HT-29 (cell line): ENCODE measurements around the gene ESYT2. TPM values are rescaled to one million over a fixed set of nuclear protein-coding genes. Genes with fewer than 3 reads are reported as not detected.

Experiments used
- DNase-seq: peaks from one replicate; pipeline ENCODE4 v3.0.0-alpha.2; 2015; ENCODE audit warnings: low spot score
- total RNA-seq: library from RNA; depleted of rRNA; stranded (reverse); fragments of >200 nt; shearing (Covaris generic); gene quantifications from 2 replicates; pipeline ENCODE4 v1.2.3, GENCODE V29; 2014

Gene ESYT2
- total RNA-seq, 1 experiment from 2014 or later = 76.4 TPM

- no peak for DNase-seq
Observed at GRCh38 chr7:158774952-158775351, 54.4 kb downstream of the ESYT2 start.

DNA sequence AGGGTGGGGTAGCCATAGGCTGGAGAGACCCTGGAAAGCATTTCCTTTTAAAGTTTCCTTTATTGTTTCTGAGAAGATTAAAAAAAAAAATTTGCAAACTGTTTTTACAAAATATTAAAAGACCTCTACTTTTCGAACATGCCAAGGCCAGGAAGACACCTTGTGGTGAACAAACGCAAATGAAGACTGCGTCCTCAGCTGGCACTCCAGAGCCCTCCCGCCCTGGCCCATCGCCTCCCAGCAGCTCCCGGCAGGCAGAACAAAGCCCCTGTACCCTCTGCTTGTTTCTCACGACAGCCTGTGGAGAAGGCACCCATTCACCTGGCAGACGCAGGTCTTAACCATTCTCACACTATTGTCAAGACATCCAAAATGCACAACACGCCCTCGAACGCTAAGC, 56.4 kb downstream of the ESYT2 start:
- DNase-seq = no peak

DNA sequence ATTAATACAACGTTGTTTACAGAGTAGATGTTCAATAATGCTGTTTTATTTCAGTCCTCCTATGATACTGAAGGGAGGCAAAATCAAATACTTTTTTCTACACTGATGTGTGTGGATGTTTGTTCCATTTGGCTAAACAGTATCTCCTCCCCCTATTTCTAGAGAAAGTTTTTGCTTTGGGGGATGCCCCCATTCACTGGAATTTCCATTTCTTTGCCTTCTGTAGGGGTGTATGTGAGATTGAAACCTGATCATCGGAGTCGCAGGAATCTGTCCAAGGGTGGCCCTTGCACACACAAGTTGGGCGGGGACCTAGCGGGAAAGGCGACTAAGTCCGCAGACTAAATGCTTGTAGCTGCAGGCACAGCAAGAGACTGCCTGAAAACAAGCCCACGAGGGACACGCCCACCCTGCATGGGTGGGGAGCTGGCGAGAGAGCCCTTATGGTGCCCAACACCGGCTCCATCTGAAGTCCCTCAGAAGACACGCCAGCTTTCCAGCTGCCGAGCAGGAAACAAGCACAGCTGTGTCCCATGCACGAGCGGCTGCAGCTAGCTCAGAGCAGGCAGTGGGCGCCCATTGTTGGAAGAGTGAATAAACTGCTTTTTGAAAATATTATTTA, 58.0 kb downstream of the ESYT2 start:
- no peak for DNase-seq

- no peak for DNase-seq
Observed at GRCh38 chr7:158767707-158768106, 61.6 kb downstream of the ESYT2 start.

DNA sequence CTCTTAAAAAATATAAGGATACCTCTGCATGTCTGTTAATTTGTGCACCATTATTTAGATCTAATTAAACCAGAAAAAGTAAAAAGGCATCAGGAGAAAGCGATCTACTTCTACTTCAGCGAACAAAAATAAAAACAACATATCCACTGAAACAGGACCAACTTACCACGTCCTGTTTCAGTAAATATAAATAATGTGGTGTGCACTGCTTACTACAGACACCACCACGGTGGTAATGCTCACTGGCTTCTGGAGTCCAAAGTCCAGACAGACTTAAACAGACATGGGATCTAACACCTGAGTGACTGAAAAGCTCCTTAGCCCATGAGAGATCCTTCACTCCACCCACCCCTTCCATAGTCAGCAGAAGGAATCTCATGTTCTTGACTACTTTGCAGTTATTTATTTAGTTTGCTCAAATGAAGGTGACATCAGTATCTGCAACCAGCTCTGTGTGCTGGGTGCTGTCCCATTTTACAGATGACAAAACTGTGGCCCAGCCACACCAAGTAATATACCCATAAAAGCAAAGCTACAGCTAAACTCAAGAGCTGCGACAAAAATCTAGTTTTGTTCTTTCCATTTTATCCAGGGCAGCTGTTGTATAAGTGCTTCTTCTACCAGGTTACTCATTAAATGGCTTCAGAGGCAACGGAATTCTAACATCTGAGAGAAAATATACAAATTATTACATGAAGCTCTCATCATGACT, 62.6 kb downstream of the ESYT2 start:
- DNase-seq = no peak

DNA sequence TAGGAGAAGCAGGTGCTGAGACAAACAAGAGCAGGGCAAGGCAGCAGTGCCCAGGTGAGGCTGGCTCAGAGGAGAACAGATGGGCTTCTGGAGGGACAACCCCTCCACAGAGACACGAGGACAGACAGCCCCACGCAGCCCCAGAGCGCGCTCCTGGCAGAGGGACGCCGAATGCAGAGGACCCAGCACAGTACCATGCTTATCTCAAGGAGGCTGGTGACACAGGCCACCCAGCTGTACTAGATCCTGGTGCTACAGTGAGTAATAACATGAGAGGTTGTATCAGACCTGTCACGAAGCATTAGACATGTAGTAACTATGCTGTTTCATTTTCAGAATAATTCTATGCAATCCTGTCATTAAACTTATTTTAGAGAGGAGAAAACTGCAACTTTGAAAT, 64.3 kb downstream of the ESYT2 start:
- no peak for DNase-seq

DNA sequence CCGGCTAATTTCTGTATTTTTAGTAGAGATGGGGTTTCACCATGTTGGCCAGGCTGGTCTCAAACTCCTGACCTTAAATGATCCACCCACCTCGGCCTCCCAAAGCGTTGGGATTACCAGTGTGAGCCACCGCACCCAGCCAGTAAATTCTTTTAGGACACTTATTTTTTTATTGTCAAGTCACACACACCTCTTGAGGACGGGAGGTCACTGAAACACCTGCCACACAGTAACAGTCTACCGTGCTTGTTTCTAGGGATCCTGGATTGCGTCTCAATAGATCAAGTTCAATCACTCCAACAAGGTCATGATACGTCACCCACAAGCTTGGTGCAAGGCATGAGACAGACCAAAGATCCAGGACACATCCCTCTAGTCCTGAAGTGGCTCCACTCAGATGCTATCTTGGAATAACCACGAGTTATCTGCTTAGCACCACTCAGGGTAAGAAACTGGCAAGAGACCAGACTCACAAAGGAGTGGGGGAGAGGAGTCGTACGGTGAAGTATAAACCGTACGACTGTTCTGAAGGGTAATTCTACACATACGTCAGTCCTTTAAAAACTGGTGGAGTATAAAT, 65.8 kb downstream of the ESYT2 start:
- no peak for DNase-seq

DNA sequence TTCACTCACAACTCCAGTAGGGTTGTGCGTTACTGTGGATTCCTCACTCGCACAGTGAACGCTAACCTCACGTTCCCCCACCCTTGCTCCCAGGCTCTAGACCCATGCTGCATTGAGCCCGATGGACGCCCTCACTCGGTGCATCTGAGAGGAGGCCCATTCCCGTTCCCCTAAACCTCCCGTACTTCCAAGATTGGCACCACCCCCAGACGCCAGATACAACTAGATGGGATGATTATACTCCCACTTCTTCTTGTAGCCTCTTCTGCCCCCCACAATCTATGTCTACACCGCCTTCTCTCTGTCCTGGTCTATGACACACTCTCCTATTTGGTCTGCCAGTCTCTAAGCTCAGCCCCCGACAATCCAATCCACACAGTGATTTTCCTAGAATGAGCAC, 67.4 kb downstream of the ESYT2 start:
- no peak for DNase-seq

DNA sequence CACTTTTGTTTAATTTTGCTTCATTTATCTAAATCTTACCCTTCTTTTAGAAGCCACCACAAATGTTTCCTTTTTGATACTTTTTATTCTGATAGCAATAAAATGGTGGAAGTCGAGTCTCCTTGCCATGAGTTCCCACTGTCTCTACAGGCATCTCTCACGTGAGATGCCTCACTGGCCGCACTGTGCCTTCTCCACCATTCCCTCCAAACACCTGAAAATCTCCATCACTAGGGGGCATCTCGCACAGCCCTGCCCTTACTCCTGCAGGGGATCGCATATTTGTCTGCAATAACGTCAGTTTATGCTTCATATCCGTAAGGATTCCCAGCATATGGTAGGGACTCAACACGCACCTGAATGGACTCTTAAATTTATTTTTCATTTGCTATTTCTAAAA, 68.4 kb downstream of the ESYT2 start:
- peak; percentile 43 for DNase-seq

- no peak for DNase-seq
Observed at GRCh38 chr7:158760445-158760764, 68.9 kb downstream of the ESYT2 start.

GRCh38 chr7:158759749-158760444, 69.4 kb downstream of the ESYT2 start:
- DNase-seq = no peak

- DNase-seq = no peak
Observed at GRCh38 chr7:158759245-158759614, 70.1 kb downstream of the ESYT2 start.

- no peak for DNase-seq
Observed at GRCh38 chr7:158758586-158759244, 70.6 kb downstream of the ESYT2 start.

- DNase-seq = no peak
Observed at GRCh38 chr7:158757404-158757989, 71.8 kb downstream of the ESYT2 start.

- DNase-seq = no peak
Observed at GRCh38 chr7:158754746-158755444, 74.4 kb downstream of the ESYT2 start.

DNA sequence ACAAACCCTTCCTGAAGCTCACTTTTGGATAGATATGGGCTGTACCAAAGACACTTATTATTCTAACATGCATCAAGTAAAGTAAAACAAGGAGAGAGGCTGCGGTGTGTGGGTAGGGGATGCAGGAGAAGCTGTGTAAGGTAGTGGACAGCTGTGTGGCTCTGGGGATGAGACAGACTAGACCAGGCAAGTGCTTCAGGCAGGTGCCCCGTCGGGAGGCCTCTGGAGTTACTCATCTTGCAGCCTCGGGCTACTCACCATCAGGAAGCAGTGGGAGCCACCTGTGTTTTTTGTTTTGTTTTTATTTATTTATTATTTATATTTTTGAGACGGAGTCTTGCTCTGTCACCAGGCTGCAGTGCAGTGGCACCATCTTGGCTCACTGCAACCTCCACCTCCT, 75.4 kb downstream of the ESYT2 start:
- no peak for DNase-seq

DNA sequence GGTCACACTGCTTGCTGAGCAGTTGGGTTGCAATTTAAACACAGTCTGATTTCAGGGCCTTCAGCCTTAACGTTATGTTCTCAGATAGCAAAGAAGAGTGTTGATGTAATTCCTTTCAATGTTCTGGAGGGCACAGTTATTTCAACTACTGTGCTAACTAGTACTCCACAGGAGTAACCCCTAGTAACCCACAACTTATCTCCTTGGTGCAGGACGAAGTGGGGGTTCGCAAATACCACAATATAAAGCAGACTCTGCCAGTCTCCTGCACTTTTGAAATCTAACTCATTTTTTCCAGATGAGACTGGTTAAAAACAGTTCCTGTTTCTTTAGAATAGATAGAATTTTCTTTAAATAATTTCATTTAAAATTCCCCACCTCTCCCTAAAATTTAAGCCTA, 77.6 kb downstream of the ESYT2 start:
- DNase-seq = no peak

DNA sequence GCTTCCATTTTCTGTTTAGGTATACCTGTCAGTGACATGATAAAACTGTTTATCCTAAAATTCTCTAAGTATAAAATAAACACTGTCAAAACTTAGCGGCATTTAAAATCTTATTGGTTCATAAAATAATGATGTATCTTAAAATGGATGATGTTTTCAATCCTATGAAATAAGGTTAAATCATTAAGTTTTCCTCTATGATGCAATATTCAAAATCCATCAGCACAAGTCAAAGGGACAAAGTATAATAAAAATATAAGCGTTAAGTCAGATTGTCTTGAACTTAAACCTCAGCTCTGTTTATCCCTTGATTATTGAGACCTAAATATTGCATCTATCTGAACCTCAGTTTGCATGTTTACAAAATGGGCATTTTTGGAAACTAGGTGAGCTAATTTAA, 78.1 kb downstream of the ESYT2 start:
- DNase-seq = no peak

- no peak for DNase-seq
Observed at GRCh38 chr7:158750702-158751101, 78.6 kb downstream of the ESYT2 start.

- no peak for DNase-seq
Observed at GRCh38 chr7:158749396-158749795, 79.9 kb downstream of the ESYT2 start.

- no peak for DNase-seq
Observed at GRCh38 chr7:158748335-158748734, 81.0 kb downstream of the ESYT2 start.
